Trophoblast cell (in vitro differentiated cells and primary cell): Measurements from ENCODE around the gene UPK2.

Source experiments
- DNase-seq, 2 donors: peaks; one replicate each; pipeline ENCODE4 v3.0.0-alpha.2; 2016
- H2AFZ ChIP-seq: 2 replicates; pipeline ENCODE4 v1.6.1; 2013; ENCODE audit warnings: low read length, moderate library complexity, mild to moderate bottlenecking; ENCODE audit not compliant: insufficient read depth, poor library complexity
- H2AK5ac ChIP-seq: 2 replicates; pipeline ENCODE4 v1.6.1; 2013; ENCODE audit warnings: mild to moderate bottlenecking, low read length
- H2BK120ac ChIP-seq: 2 replicates; pipeline ENCODE4 v1.6.1; 2013; ENCODE audit warnings: low read length, mild to moderate bottlenecking, moderate library complexity; ENCODE audit not compliant: insufficient read depth, poor library complexity
- H2BK12ac ChIP-seq: 2 replicates; pipeline ENCODE4 v1.6.1; 2013; ENCODE audit warnings: mild to moderate bottlenecking, low read length, moderate library complexity
- H2BK5ac ChIP-seq: 2 replicates; pipeline ENCODE4 v1.6.1; 2013; ENCODE audit warnings: low read length, low read depth, moderate library complexity, mild to moderate bottlenecking; ENCODE audit not compliant: poor library complexity
- H3K14ac ChIP-seq: 2 replicates; pipeline ENCODE4 v1.6.1; 2013; ENCODE audit warnings: mild to moderate bottlenecking, low read length
- H3K18ac ChIP-seq: 2 replicates; pipeline ENCODE4 v1.6.1; 2013; ENCODE audit warnings: mild to moderate bottlenecking, low read length
- H3K23ac ChIP-seq: 2 replicates; pipeline ENCODE4 v1.6.1; 2013; ENCODE audit warnings: low read length
- H3K27ac ChIP-seq: 2 replicates; pipeline ENCODE4 v1.5.1; 2013; ENCODE audit warnings: low read depth, mild to moderate bottlenecking, inconsistent platforms, low read length, moderate library complexity
- H3K27me3 ChIP-seq: 2 replicates; pipeline ENCODE4 v1.6.1; 2013; ENCODE audit warnings: inconsistent platforms, mild to moderate bottlenecking, low read length, moderate library complexity; ENCODE audit not compliant: insufficient read depth
- H3K36me3 ChIP-seq, 2 experiments: 1 replicate in 1 of 2; 2 replicates in 1 of 2; pipeline ENCODE4 v1.6.1; 2013; ENCODE audit warnings: low read length in 2 of 2, mild to moderate bottlenecking in 2 of 2, moderate library complexity in 1 of 2; ENCODE audit not compliant: insufficient read depth in 2 of 2, control insufficient read depth in 1 of 2
- H3K4ac ChIP-seq: 2 replicates; pipeline ENCODE4 v1.6.1; 2013; ENCODE audit warnings: low read depth, mild to moderate bottlenecking, low read length, moderate library complexity
- H3K4me1 ChIP-seq, 2 experiments: 1 replicate in 1 of 2; 2 replicates in 1 of 2; pipeline ENCODE4 v1.6.1; 2013; ENCODE audit warnings: low read length in 2 of 2, mild to moderate bottlenecking in 2 of 2, moderate library complexity in 1 of 2; ENCODE audit not compliant: insufficient read depth in 2 of 2, control insufficient read depth in 1 of 2
- H3K4me2 ChIP-seq: 2 replicates; pipeline ENCODE4 v1.6.1; 2013; ENCODE audit warnings: inconsistent platforms, mild to moderate bottlenecking, low read length, moderate library complexity
- H3K4me3 ChIP-seq: 2 replicates; pipeline ENCODE4 v1.5.1; 2013; ENCODE audit warnings: mild to moderate bottlenecking, low read depth, low read length, inconsistent platforms
- H3K79me1 ChIP-seq: one replicate; pipeline ENCODE4 v1.6.1; 2013; ENCODE audit warnings: low read length
- H3K79me2 ChIP-seq: 2 replicates; pipeline ENCODE4 v1.6.1; 2013; ENCODE audit warnings: low read length, mild to moderate bottlenecking; ENCODE audit not compliant: control insufficient read depth, insufficient read depth, poor library complexity
- H3K9ac ChIP-seq: 2 replicates; pipeline ENCODE4 v1.6.1; 2013; ENCODE audit warnings: mild to moderate bottlenecking, low read length
- H3K9me3 ChIP-seq: 2 replicates; pipeline ENCODE4 v1.6.1; 2013; ENCODE audit warnings: low read depth, mild to moderate bottlenecking, control low read depth, inconsistent platforms, low read length; ENCODE audit not compliant: insufficient read depth
- H4K12ac ChIP-seq: 2 replicates; pipeline ENCODE4 v1.6.1; 2013; ENCODE audit warnings: low read depth, mild to moderate bottlenecking, low read length, moderate library complexity
- H4K8ac ChIP-seq: 2 replicates; pipeline ENCODE4 v1.6.1; 2013; ENCODE audit warnings: low read depth, mild to moderate bottlenecking, low read length, moderate library complexity
- H4K91ac ChIP-seq: one replicate; pipeline ENCODE4 v1.6.1; 2013; ENCODE audit warnings: low read depth, mild to moderate bottlenecking, low read length, moderate library complexity
- WGBS: extraction: QIAGEN DNeasy Blood & Tissue Kit; methylation state at CpG from one replicate; pipeline ENCODE4 v1.1.7; 2013; ENCODE audit warnings: missing lambda C conversion rate; ENCODE audit not compliant: insufficient read length, insufficient coverage; ENCODE audit errors: extremely low coverage; 5-methylcytosine and 5-hydroxymethylcytosine counted together

UPK2 gene

GRCh38 chr11:118957968-118958367 lies 1.9 kb downstream of the UPK2 start:
- Histone ChIP-seq H3K4me2 (no peak overlapping the region), H4K12ac (no peak overlapping the region), H3K27ac (no peak overlapping the region), H3K79me1 (no peaks in the 10 kb centered on the region), H3K4me1 (peaks cover 0 to 7% of the 10 kb centered on the region in 2 experiments), H3K27me3 (no peaks in the 10 kb centered on the region), H4K91ac (no peak overlapping the region), H2BK120ac (no peak overlapping the region), H3K23ac (no peak overlapping the region), H2AFZ (no peak overlapping the region), H3K4ac (no peak overlapping the region), H4K8ac (no peak overlapping the region), H2BK5ac (no peak overlapping the region), H3K18ac (no peak overlapping the region), H3K36me3 (no peaks in the 10 kb centered on the region), H3K14ac (no peak overlapping the region), H2BK12ac (no peak overlapping the region), H3K9ac (no peak overlapping the region), H3K9me3 (no peaks in the 10 kb centered on the region), H2AK5ac (no peak overlapping the region), H3K4me3 (no peak overlapping the region), H3K79me2 (no peaks in the 10 kb centered on the region)
- DNase-seq = no peak
- no CpG with 5 or more reads among the region's 8 CpGs for WGBS

DNA sequence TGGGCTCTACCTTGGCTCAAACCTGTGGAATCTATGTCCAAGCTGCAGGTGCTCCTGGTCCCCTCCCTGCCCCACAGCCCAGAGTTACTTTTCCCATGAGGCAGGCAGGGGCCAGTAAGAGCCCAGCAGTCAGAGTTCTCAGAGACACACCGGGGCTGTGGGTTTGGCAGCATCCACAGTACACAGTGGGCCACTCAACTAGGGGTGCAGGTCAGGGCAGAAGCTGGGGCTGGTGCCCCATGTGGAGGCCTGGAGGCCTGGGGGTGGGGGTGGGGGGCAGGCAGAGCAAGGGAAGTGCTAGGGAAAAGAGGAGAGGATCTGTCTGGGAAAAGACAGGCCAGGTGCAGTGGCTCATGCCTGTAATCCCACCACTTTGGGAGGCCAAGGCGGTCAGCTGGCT lies 2.5 kb downstream of the UPK2 start:
- H3K23ac ChIP-seq = no peak overlapping the region
- no peak overlapping the region for H2AFZ ChIP-seq
- H2BK120ac ChIP-seq = no peak overlapping the region
- no peak overlapping the region for H4K8ac ChIP-seq
- no peaks in the 10 kb centered on the region for H3K79me2 ChIP-seq
- no peak for DNase-seq
- no peak overlapping the region for H3K4ac ChIP-seq
- H3K27ac ChIP-seq = no peak overlapping the region
- H2BK12ac ChIP-seq = no peak overlapping the region
- no peaks in the 10 kb centered on the region for H3K36me3 ChIP-seq
- H3K4me1 ChIP-seq = peaks cover 0 to 7% of the 10 kb centered on the region in 2 experiments
- H3K4me3 ChIP-seq = no peak overlapping the region
- no peak overlapping the region for H4K12ac ChIP-seq
- no peak overlapping the region for H3K18ac ChIP-seq
- WGBS = no CpG with 5 or more reads among the region's 2 CpGs
- no peaks in the 10 kb centered on the region for H3K9me3 ChIP-seq
- H3K14ac ChIP-seq = no peak overlapping the region
- H2AK5ac ChIP-seq = no peak overlapping the region
- no peaks in the 10 kb centered on the region for H3K27me3 ChIP-seq
- H3K79me1 ChIP-seq = no peaks in the 10 kb centered on the region
- no peak overlapping the region for H2BK5ac ChIP-seq
- H4K91ac ChIP-seq = no peak overlapping the region
- H3K4me2 ChIP-seq = no peak overlapping the region
- H3K9ac ChIP-seq = no peak overlapping the region

DNA sequence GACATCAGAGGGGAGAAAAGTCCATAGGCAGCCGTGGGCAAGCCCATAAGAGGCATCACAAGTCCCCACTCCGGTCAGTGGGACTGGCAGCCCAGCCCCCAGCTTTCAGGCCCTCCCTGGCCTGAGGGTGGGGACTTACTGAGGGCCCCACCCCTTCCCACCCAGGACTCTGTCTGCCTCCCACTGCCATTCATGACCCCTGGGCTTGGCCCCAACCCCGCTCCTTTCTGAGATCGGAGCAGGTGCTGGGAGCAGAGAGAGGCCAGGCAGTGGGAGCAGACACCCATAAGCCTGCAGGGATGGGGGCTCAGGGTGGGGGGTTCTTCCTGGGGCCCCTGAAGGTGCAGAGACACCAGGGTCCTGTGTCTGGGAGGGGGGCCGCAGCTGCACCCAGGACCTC lies 5.1 kb downstream of the UPK2 start:
- H3K27ac ChIP-seq = no peak overlapping the region
- no peaks in the 10 kb centered on the region for H3K79me2 ChIP-seq
- H2AK5ac ChIP-seq = no peak overlapping the region
- H4K91ac ChIP-seq = no peak overlapping the region
- no peak overlapping the region for H3K4me2 ChIP-seq
- H2BK120ac ChIP-seq = no peak overlapping the region
- H3K9me3 ChIP-seq = no peaks in the 10 kb centered on the region
- H3K4ac ChIP-seq = no peak overlapping the region
- H3K4me3 ChIP-seq = no peak overlapping the region
- no peaks in the 10 kb centered on the region for H3K36me3 ChIP-seq
- no peaks in the 10 kb centered on the region for H3K27me3 ChIP-seq
- H3K14ac ChIP-seq = no peak overlapping the region
- H3K4me1 ChIP-seq = no peaks in the 10 kb centered on the region
- WGBS = no CpG with 5 or more reads among the region's 5 CpGs
- H2BK5ac ChIP-seq = no peak overlapping the region
- H3K9ac ChIP-seq = no peak overlapping the region
- no peak for DNase-seq
- H4K8ac ChIP-seq = no peak overlapping the region
- H3K79me1 ChIP-seq = no peaks in the 10 kb centered on the region
- H3K18ac ChIP-seq = no peak overlapping the region
- no peak overlapping the region for H4K12ac ChIP-seq
- no peak overlapping the region for H3K23ac ChIP-seq
- H2BK12ac ChIP-seq = no peak overlapping the region
- no peak overlapping the region for H2AFZ ChIP-seq

GRCh38 chr11:118961591-118961990 lies 5.5 kb downstream of the UPK2 start:
- Histone ChIP-seq H2BK12ac (no peak overlapping the region), H2BK120ac (no peak overlapping the region), H3K4me1 (no peaks in the 10 kb centered on the region), H2AK5ac (no peak overlapping the region), H3K18ac (no peak overlapping the region), H4K91ac (no peak overlapping the region), H3K9ac (no peak overlapping the region), H3K4me3 (no peak overlapping the region), H4K12ac (no peak overlapping the region), H3K79me1 (no peaks in the 10 kb centered on the region), H4K8ac (no peak overlapping the region), H3K27ac (no peak overlapping the region), H3K9me3 (no peaks in the 10 kb centered on the region), H3K79me2 (no peaks in the 10 kb centered on the region), H3K4me2 (no peak overlapping the region), H3K23ac (no peak overlapping the region), H2BK5ac (no peak overlapping the region), H3K14ac (no peak overlapping the region), H2AFZ (no peak overlapping the region), H3K4ac (no peak overlapping the region), H3K27me3 (no peaks in the 10 kb centered on the region), H3K36me3 (no peaks in the 10 kb centered on the region)
- no peak for DNase-seq
- no CpG with 5 or more reads among the region's 11 CpGs for WGBS
